ENCODE data around the gene GAREM1. TPM values are rescaled to one million over a fixed set of nuclear protein-coding genes. Genes with fewer than 3 reads are reported as not detected.

The GAREM1 gene
- total and polyA plus RNA-seq, 2 donors (not counting 1 experiment from before 2014, with no cell fraction given): 0.92 to 1.5 TPM

DNA sequence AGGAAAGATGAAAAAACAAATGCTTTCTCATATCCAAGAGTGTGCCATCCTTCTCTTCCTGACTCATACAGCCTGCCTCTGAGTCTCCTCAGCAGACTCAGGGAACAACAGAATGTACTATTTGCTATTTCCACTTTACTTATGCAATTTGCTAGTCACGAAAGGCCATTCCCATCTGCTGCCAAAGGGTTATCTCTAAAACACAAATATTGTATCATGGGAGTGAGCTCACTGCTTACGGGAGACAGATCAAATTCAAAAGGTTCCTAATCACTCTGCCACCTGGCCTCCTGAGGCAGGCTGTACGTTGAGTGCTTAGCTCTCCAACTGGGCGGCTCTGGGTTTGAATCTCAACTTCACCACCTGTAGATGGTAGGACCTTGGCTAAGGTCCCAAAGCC lies 92.0 kb downstream of the GAREM1 start:
- H2AFZ ChIP-seq (ENCODE audit: low read length): no peak overlapping the region
- no peaks in the 10 kb centered on the region for H3K4me1 ChIP-seq (ENCODE audit: control insufficient read depth, extremely low read depth, insufficient read depth, low read length)
- no peaks in the 10 kb centered on the region for H4K20me1 ChIP-seq (ENCODE audit: control insufficient read depth, extremely low read depth, insufficient read depth, low read length)
- H3K4me2 ChIP-seq (ENCODE audit: extremely low read depth, insufficient read depth, low read length): no peak overlapping the region
- TF ChIP-seq, protein P1, sequence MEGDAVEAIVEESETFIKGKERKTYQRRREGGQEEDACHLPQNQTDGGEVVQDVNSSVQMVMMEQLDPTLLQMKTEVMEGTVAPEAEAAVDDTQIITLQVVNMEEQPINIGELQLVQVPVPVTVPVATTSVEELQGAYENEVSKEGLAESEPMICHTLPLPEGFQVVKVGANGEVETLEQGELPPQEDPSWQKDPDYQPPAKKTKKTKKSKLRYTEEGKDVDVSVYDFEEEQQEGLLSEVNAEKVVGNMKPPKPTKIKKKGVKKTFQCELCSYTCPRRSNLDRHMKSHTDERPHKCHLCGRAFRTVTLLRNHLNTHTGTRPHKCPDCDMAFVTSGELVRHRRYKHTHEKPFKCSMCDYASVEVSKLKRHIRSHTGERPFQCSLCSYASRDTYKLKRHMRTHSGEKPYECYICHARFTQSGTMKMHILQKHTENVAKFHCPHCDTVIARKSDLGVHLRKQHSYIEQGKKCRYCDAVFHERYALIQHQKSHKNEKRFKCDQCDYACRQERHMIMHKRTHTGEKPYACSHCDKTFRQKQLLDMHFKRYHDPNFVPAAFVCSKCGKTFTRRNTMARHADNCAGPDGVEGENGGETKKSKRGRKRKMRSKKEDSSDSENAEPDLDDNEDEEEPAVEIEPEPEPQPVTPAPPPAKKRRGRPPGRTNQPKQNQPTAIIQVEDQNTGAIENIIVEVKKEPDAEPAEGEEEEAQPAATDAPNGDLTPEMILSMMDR (conservative IDR thresholded peaks at IDR 0.05 in 1 of 2, IDR thresholded peaks at IDR 0.05 in 1 of 2; ENCODE audit: low read depth in 1 of 2, low read length in 2 of 2): no peak
- no peak for TF ChIP-seq EZH2 (IDR thresholded peaks at IDR 0.05; ENCODE audit: low read length, missing control alignments)
- H3K9ac ChIP-seq (ENCODE audit: insufficient read depth, low read length): no peak overlapping the region
- no peaks in the 10 kb centered on the region for H3K36me3 ChIP-seq (ENCODE audit: control insufficient read depth, insufficient read depth, low read length)
- H3K9me3 ChIP-seq (ENCODE audit: control insufficient read depth, insufficient read depth, low read depth, low read length): no peaks in the 10 kb centered on the region
- H3K4me3 ChIP-seq (replicated peaks in 1 of 4; ENCODE audit: control extremely low read depth in 1 of 4, insufficient read depth in 1 of 4, low read depth in 3 of 4, low read length in 4 of 4): no peak overlapping the region
- H3K27ac ChIP-seq (ENCODE audit: insufficient read depth, low read length): no peak overlapping the region
- peak; percentile 49 to 69 for DNase-seq (ENCODE audit: low read depth in 2 of 2)
- no peaks in the 10 kb centered on the region for H3K27me3 ChIP-seq (ENCODE audit: control insufficient read depth, insufficient read depth, low read length)
- H3K79me2 ChIP-seq (ENCODE audit: control insufficient read depth, insufficient read depth, low read length): no peaks in the 10 kb centered on the region

DNA sequence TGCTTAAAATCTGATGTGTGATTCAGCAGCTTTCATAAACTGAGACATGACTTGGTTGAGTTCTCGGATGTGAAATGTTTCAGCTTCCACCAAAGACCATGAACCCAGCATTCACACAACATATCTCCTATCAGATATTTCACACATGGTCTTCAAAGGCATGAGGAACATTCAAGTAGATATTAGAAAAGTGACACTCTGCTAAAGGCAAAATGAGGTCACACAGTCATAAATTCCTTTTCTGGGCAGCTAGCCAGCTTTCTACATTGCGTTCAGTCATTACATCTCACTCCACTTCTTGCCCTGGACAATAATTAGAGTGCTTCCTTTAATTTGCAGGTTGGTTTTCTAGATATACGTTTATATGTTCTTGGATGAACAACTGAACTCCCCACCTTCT lies 96.7 kb downstream of the GAREM1 start:
- H3K4me2 ChIP-seq (ENCODE audit: extremely low read depth, insufficient read depth, low read length): no peak overlapping the region
- TF ChIP-seq, protein P1 (conservative IDR thresholded peaks at IDR 0.05 in 1 of 2, IDR thresholded peaks at IDR 0.05 in 1 of 2; ENCODE audit: low read depth in 1 of 2, low read length in 2 of 2): no peak
- TF ChIP-seq EZH2 (IDR thresholded peaks at IDR 0.05; ENCODE audit: low read length, missing control alignments): no peak
- no peaks in the 10 kb centered on the region for H4K20me1 ChIP-seq (ENCODE audit: control insufficient read depth, extremely low read depth, insufficient read depth, low read length)
- H3K4me1 ChIP-seq (ENCODE audit: control insufficient read depth, extremely low read depth, insufficient read depth, low read length): no peaks in the 10 kb centered on the region
- no peaks in the 10 kb centered on the region for H3K27me3 ChIP-seq (ENCODE audit: control insufficient read depth, insufficient read depth, low read length)
- peak; percentile 49 to 63 for DNase-seq (ENCODE audit: low read depth in 2 of 2)
- H3K36me3 ChIP-seq (ENCODE audit: control insufficient read depth, insufficient read depth, low read length): no peaks in the 10 kb centered on the region
- no peak overlapping the region for H3K27ac ChIP-seq (ENCODE audit: insufficient read depth, low read length)
- no peak overlapping the region for H3K4me3 ChIP-seq (replicated peaks in 1 of 4; ENCODE audit: control extremely low read depth in 1 of 4, insufficient read depth in 1 of 4, low read depth in 3 of 4, low read length in 4 of 4)
- H2AFZ ChIP-seq (ENCODE audit: low read length): no peak overlapping the region
- no peak overlapping the region for H3K9ac ChIP-seq (ENCODE audit: insufficient read depth, low read length)
- no peaks in the 10 kb centered on the region for H3K9me3 ChIP-seq (ENCODE audit: control insufficient read depth, insufficient read depth, low read depth, low read length)
- no peaks in the 10 kb centered on the region for H3K79me2 ChIP-seq (ENCODE audit: control insufficient read depth, insufficient read depth, low read length)

DNA sequence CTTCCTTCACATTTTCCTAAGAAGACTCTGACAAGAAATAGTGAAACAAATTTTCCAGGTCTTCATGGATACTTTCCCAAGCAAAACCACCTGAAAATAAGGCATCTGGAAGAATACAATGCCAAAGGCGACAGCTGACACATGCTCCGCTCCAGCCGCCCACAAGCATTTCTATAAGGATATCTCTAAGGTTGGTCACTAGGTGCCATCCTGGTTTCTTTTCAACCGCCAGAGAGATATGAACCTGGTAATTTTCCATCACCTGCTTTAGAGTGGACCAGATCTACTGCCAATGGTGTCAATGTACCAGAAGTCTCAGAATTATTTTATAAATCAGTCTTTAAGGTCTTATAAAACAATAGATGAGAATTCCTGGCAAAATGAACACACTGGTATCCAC lies 97.2 kb downstream of the GAREM1 start:
- Histone ChIP-seq H3K9me3 (ENCODE audit: control insufficient read depth, insufficient read depth, low read depth, low read length) (no peaks in the 10 kb centered on the region), H3K9ac (ENCODE audit: insufficient read depth, low read length) (no peak overlapping the region), H3K4me3 (replicated peaks in 1 of 4; ENCODE audit: control extremely low read depth in 1 of 4, insufficient read depth in 1 of 4, low read depth in 3 of 4, low read length in 4 of 4) (no peak overlapping the region), H4K20me1 (ENCODE audit: control insufficient read depth, extremely low read depth, insufficient read depth, low read length) (no peaks in the 10 kb centered on the region), H3K79me2 (ENCODE audit: control insufficient read depth, insufficient read depth, low read length) (no peaks in the 10 kb centered on the region), H3K4me1 (ENCODE audit: control insufficient read depth, extremely low read depth, insufficient read depth, low read length) (no peaks in the 10 kb centered on the region), H3K27ac (ENCODE audit: insufficient read depth, low read length) (no peak overlapping the region), H3K27me3 (ENCODE audit: control insufficient read depth, insufficient read depth, low read length) (no peaks in the 10 kb centered on the region), H3K4me2 (ENCODE audit: extremely low read depth, insufficient read depth, low read length) (no peak overlapping the region), H2AFZ (ENCODE audit: low read length) (no peak overlapping the region), H3K36me3 (ENCODE audit: control insufficient read depth, insufficient read depth, low read length) (no peaks in the 10 kb centered on the region)
- TF ChIP-seq, protein P1 (conservative IDR thresholded peaks at IDR 0.05 in 1 of 2, IDR thresholded peaks at IDR 0.05 in 1 of 2; ENCODE audit: low read depth in 1 of 2, low read length in 2 of 2): no peak
- no peak for TF ChIP-seq EZH2 (IDR thresholded peaks at IDR 0.05; ENCODE audit: low read length, missing control alignments)
- no peak for DNase-seq (ENCODE audit: low read depth in 2 of 2)
